Ramos (cell line): Measurements from ENCODE around the gene TCEAL3.
"Not testable (repeated sequence)": the region's sequence is repeated elsewhere in the genome, so short reads cannot be mapped to it uniquely, and the experiment has no call there.

ENCODE experiments used
- in situ Hi-C: fragments of 300-500 bp; cut with MboI; formaldehyde crosslinking; loops from one replicate; pipeline ENCODE4 v1.14.3; 2022; ENCODE audit warnings: low sequenced_read_pairs; ENCODE audit not compliant: unreplicated experiment

Gene TCEAL3

DNA sequence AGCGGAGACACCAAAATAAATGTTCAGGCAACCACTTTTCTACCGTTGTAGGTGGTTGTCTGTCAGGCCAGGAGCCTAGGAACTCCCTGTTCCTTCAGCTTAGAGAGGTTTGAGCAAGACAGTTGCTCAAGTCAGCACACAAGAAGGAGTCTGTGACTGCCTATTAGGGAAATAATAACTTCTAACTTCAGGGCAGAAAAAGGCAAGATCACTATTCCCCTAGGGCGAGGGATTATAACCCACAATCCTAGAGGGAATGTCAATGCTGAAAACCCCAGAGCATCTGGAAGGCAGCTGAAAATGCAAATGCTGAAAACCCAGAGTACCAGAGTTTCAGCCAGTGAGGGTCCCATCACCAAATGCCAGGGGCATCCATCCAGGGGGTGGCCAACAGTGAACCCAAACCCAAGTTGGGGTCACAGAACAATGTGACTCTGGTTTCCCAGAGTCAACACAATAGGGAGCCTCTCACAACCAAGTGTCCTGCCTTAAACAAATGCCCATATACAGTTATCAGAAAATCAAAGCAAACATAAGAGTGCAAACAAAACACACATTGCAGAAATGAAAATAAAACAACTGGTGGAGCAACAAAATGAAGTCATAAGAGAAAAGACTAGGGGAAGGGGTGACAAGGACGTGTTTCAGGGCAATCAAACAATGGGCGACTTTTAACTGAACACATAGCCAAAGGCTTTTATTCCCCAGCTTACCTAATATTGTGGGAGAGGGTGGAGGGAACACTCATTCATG, 51.1 kb downstream of the TCEAL3 start:
- in situ Hi-C loops = no loop called here

DNA sequence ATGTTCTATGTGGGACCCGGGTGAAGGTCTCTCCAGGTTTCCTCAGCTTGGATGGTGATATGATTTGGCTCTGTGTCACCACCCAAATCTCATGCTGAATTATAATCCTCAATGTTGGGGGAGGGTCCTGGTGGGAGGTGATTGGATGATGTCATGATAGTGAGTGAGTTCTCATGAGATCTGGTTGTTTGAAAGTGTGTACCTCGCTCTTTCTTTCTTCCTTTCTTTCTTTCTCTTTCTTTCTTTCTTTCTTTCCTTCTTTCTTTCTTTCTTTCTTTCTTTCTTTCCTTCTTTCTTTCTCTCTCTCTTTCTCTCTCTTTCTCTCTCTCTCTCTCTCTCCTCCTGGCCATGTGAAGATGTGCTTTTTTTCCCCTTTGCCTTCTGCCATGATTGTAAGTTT, 51.7 kb downstream of the TCEAL3 start:
- in situ Hi-C loops = not testable (repeated sequence)
